Loucy (cell line): ENCODE measurements around the gene IQGAP1.

Source experiments
- CTCF ChIP-seq: fragments of 200-600 bp; sonication (generic); conservative IDR thresholded peaks from 2 replicates; pipeline ENCODE4 v1.5.1; 2014; ENCODE audit warnings: mild to moderate bottlenecking, antibody characterized with exemption, low read length
- EZH2phosphoT487 ChIP-seq: fragments of 200-600 bp; IDR thresholded peaks from 2 replicates; pipeline ENCODE4 v1.6.1; 2018; ENCODE audit warnings: antibody characterized with exemption, mild to moderate bottlenecking, moderate library complexity, borderline replicate concordance

GRCh38 chr15:90471769-90472168 is 83.7 kb downstream of the IQGAP1 start:
- TF ChIP-seq CTCF (no peak), EZH2phosphoT487 (no peak)
